Measurements from ENCODE around the gene ADAMTSL3.
"Not testable (repeated sequence)": the region's sequence is repeated elsewhere in the genome, so short reads cannot be mapped to it uniquely, and the experiment has no call there.

- TF ChIP-seq CTCF (IDR thresholded peaks at IDR 0.05; ENCODE audit: insufficient read depth, low read depth, low read length); EZH2 (IDR thresholded peaks at IDR 0.05; ENCODE audit: insufficient read depth, low read length): not testable (repeated sequence)
Measured at GRCh38 chr15:83964967-83965366, 311.0 kb downstream of the ADAMTSL3 start.

Data from astrocyte (in vitro differentiated cells and primary cell).